ENCODE data around the gene WDR75. TPM values are rescaled to one million over a fixed set of nuclear protein-coding genes. Genes with fewer than 3 reads are reported as not detected.
A peak's percentile ranks its signal among the peaks of the same experiment; 100 is the strongest.

WDR75 gene
- total and polyA plus RNA-seq, 9 of the 15 experiments (the other 6 are each of a cell fraction or from before 2014, with no cell fraction given): 50.9 to 111 (median 76.4) TPM

DNA sequence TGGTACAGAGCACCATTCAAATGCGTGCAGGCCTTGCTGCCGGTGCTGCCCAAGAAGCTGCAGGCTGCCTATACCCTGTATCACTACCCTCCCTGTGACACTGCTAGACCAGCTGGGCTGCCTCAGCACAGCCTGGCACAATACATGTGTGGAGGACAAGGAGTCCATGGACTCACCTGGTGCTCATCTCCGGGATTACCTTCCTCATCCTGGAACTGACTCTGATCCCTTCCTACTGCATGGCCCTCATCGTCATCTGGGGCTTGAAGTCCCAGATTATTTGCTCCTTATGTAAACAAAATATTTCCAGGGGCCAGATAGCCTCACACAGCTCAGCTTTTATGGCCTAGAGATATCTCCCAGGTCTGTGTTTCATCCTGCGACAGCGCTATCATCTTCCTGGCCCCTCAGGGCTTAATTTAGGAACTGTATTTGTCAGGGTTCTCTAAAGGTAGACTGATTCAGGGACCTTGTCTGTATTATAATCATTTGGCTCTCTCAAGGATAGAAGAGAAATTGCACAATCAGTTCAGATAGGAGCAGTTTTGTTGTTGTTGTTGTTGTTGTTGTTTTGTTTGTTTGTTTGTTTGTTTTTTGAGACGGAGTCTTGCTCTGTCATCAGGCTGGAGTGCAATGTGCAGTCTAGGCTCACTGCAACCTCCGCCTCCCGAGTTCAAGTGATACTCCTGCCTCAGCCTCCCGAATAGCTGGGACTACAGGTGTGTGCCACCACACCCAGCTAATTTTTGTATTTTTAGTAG lies 42.9 kb downstream of the WDR75 start:
- FAIRE-seq: no peak

More for the DNA sequence above, 42.9 kb downstream of the WDR75 start:
- Histone ChIP-seq H3K27ac (ENCODE audit: extremely low read depth, low read depth, low read length) (no peak overlapping the region), H3K27me3 (ENCODE audit: control insufficient read depth in 2 of 2, insufficient read depth in 2 of 2, low read length in 2 of 2) (no peaks in the 10 kb centered on the region), H3K9me1 (ENCODE audit: control insufficient read depth, insufficient read depth, low read length) (no peaks in the 10 kb centered on the region), H3K4me1 (replicated peaks in 1 of 2; ENCODE audit: control insufficient read depth in 2 of 2, insufficient read depth in 2 of 2, low read length in 2 of 2) (no peaks in the 10 kb centered on the region; a peak in 1 of 5 replicates), H3K9ac (ENCODE audit: insufficient read depth in 1 of 2, low read depth in 2 of 2, low read length in 2 of 2) (peak overlapping the region in 1 of 2 experiments; percentile 64; a peak in 1 of 4 replicates), H3K4me3 (no peak overlapping the region), H3K79me2 (ENCODE audit: control insufficient read depth, insufficient read depth, low read length) (no peaks in the 10 kb centered on the region), H3K4me2 (ENCODE audit: insufficient read depth, low read length) (no peak overlapping the region), H2AFZ (ENCODE audit: low read depth, low read length) (no peak overlapping the region), H3K9me3 (replicated peaks; ENCODE audit: control insufficient read depth, insufficient read depth, low read depth, low read length) (no peaks in the 10 kb centered on the region), H4K20me1 (replicated peaks; ENCODE audit: control insufficient read depth, insufficient read depth, low read length) (no peaks in the 10 kb centered on the region), H3K36me3 (ENCODE audit: control insufficient read depth, insufficient read depth, low read length) (no peaks in the 10 kb centered on the region)
- in situ Hi-C loops (cut with MboI) (loop anchor here (10.0 to 25.0 kb wide), 2 partner anchors 151 to 578 kb away; partner anchors contain the start of gene MSTN), intact Hi-C loops (cut with micrococcal nuclease) (no loop called here)
- ATAC-seq (no peak; the same call in 2 of the 3 replicates), DNase-seq (ENCODE audit: extremely low read depth in 1 of 4, low spot score in 3 of 4) (no peak)
- TF ChIP-seq, protein P1, sequence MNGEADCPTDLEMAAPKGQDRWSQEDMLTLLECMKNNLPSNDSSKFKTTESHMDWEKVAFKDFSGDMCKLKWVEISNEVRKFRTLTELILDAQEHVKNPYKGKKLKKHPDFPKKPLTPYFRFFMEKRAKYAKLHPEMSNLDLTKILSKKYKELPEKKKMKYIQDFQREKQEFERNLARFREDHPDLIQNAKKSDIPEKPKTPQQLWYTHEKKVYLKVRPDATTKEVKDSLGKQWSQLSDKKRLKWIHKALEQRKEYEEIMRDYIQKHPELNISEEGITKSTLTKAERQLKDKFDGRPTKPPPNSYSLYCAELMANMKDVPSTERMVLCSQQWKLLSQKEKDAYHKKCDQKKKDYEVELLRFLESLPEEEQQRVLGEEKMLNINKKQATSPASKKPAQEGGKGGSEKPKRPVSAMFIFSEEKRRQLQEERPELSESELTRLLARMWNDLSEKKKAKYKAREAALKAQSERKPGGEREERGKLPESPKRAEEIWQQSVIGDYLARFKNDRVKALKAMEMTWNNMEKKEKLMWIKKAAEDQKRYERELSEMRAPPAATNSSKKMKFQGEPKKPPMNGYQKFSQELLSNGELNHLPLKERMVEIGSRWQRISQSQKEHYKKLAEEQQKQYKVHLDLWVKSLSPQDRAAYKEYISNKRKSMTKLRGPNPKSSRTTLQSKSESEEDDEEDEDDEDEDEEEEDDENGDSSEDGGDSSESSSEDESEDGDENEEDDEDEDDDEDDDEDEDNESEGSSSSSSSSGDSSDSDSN (IDR thresholded peaks at IDR 0.05; ENCODE audit: borderline replicate concordance in 1 of 2, low read depth in 2 of 2, low read length in 2 of 2): no peak
- TF ChIP-seq TBP (optimal IDR thresholded peaks at IDR 0.05; ENCODE audit: low read depth, low read length) (no peak), ZFP1 (CRISPR knock-in tag; IDR thresholded peaks at IDR 0.05) (no peak), ZNF586 (CRISPR knock-in tag; conservative IDR thresholded peaks at IDR 0.05) (no peak), RHOXF2B (CRISPR knock-in tag; conservative IDR thresholded peaks at IDR 0.05) (no peak), ZNF134 (CRISPR knock-in tag; conservative IDR thresholded peaks at IDR 0.05) (no peak), ZNF311 (CRISPR knock-in tag; IDR thresholded peaks at IDR 0.05) (no peak), ADNP (tag; IDR thresholded peaks at IDR 0.05) (no peak), RBM15 (IDR thresholded peaks at IDR 0.05; ENCODE audit: insufficient read depth, low read length) (no peak), YY1 (IDR thresholded peaks at IDR 0.05; ENCODE audit: borderline replicate concordance in 1 of 3, control insufficient read depth in 1 of 3, extremely low read depth in 1 of 3, insufficient read depth in 3 of 3, insufficient read length in 1 of 3, insufficient replicate concordance in 2 of 3, low read depth in 1 of 3, low read length in 2 of 3) (no peak)
- TF ChIP-seq, protein P2, sequence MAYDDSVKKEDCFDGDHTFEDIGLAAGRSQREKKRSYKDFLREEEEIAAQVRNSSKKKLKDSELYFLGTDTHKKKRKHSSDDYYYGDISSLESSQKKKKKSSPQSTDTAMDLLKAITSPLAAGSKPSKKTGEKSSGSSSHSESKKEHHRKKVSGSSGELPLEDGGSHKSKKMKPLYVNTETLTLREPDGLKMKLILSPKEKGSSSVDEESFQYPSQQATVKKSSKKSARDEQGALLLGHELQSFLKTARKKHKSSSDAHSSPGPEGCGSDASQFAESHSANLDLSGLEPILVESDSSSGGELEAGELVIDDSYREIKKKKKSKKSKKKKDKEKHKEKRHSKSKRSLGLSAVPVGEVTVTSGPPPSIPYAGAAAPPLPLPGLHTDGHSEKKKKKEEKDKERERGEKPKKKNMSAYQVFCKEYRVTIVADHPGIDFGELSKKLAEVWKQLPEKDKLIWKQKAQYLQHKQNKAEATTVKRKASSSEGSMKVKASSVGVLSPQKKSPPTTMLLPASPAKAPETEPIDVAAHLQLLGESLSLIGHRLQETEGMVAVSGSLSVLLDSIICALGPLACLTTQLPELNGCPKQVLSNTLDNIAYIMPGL (CRISPR knock-in tag; IDR thresholded peaks at IDR 0.05): no peak
- BruUV-seq (replicated peaks): no TSS peak
- POLR2A ChIA-PET: no interaction called here
- CTCF ChIA-PET (ENCODE audit: low intra/inter-chr PET ratio): no interaction called here
- WGBS (ENCODE audit: insufficient coverage, low coverage, missing lambda C conversion rate): 61% methylated on average over 9 of the region's 10 CpGs
